NCI-H526 treated with DMSO at 0.1 percent for 48 hours (cell line): ENCODE measurements around the gene AATK.

Source experiments
- DNase-seq: peaks from one replicate; lab custom pipeline; 2025; lab: John Stamatoyannopoulos, UW

The AATK gene

DNA sequence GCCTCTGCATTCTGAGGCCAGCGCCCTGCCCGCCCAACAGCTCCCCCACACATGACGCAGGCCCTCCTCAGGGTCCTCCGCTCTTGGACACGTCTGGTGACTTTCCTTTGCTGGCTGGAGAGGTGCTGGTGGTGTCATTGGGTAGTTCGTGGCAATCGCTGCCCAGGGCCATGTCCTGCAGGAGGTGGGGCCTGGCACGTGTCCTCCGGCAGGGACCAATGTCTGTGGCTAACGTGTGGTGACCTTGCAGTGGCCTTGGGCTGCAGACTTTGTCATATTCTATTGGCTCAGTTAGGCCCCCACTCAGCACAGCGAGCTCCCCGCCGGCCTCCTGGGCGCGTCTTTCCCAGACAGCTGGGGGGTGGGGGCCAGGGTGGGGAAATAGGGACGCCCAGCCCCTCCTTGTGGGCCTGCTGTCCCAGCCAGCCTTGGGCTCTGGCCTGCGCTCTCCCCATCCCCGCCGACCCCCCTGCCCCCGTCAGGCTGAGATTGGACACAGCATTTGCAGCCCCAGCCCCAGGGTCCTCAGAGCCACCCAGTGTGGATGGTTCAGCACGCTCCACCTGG is 52.8 kb downstream of the AATK start:
- DNase-seq = no peak

DNA sequence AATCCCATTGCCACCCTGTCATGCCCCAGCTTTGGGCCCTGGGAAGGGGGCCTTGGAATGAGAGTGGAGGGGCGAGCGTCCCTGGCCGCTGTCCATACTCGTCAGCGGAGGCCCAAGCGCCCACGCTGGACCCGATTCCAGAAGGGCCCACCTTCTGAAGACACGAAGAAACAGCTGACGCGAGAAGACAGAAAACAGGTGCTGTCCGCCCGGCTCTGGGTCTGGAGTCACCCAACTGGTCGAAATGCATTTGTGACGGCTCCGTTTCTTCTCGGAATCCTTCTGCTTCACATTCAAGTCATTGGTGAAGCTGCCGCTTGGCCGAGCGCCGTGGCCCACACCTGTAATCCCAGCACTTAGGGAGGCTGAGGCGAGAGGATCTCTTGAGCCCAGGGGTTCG is 53.6 kb downstream of the AATK start:
- no peak for DNase-seq

DNA sequence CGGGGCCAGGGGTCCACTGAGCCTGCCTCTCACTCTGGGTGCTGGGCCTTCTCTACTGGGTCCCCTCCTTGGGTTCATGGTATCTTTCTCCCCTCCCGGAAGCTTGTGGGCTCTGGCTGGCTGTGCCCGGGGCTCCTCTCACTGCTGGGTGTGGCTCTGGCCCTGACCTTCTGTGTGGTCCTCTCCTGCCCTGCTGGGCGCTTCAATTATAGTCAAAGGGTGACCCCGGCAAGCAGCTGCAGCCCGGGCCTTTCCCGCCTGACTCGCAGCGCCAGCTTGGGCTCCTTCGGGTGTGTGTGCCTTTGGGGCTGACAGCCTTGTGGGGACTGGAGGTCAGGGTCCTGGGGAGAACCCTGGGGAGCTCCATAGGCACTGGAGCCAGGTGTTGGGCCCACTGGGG is 55.0 kb downstream of the AATK start:
- no peak for DNase-seq

DNA sequence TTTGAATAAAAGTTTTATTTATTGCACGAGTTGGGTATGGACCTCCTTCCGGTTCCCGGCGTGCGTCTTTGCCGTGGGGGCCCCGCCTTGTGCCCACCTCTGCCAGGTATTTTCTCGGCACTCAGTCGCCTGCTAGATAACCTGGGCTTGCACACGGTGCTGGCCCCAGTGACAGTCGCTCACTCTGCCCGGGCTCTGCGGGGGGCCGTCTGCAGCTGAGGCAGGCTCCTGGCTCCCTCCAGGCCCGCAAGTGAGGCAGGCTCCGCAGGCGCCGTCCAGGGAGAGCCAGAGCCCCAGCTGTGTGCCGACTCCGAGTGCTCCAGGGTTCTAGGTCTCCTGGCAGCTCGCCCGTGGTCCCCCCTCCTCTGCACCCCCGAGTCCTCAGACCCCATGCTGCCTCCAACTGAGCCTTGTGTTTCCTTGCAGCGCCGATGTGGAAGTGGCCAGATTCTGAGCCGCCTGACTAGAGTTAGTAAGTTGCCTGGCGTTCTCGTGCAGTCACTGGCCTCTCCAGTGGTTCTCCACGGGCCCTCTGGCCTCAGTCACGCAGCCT is 55.5 kb downstream of the AATK start:
- DNase-seq = no peak

DNA sequence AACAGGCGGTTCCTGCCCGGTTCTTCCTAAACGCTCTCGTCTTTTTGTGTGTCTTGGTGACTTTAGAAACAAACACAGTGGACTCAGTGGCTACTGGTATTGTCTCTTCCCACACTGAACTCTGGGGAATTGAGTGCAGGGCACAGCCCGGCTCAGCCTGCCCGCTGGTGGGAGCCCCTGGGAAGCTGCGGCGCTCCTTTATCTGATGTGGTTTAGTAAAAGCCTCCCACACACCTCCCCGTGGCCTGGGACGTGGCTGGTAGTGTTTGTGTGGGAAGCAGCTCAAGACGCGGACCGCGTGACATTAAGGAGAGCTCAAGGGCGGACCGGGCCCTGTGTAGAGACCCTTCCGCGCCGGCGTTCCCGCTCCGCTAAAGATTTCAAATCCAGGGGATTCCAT is 56.1 kb downstream of the AATK start:
- DNase-seq = no peak

DNA sequence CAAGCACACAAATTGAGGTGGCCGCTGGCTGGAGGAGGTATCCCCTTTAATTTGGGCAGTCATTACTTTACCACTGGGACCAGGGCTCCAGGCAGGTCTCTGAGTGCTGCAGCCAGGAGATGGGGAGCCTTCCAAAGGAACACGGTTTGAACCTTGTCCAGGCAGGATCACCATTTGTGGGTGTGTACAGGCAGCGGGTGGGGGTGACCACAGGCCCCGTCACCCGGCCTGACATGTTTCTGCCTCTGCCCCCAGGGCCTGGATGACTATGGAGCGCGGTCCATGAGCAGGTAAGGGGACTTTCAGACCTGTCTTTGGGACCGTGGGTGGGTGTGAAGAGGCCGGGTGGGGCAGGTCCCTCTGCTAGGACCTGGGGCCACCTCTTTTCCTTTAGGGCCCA is 57.8 kb downstream of the AATK start:
- no peak for DNase-seq

DNA sequence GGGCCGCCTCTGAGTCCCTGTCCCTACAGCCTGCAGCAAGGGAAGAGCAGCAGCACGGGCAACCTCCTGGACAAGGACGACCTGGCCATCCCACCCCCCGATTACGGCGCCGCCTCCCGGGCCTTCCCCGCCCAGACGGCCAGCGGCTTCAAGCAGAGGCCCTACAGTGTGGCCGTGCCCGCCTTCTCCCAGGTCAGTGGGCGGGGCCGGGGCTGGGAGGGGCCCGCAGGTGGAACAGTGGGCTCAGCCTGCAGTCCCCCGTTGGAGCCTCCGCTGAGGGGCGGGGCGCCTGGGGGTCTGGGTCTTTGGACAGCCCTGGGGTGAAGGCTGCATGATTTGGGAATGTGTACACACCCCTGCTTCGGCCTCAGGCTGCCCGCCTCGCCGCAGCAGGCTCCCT is 59.3 kb downstream of the AATK start:
- DNase-seq = no peak

DNA sequence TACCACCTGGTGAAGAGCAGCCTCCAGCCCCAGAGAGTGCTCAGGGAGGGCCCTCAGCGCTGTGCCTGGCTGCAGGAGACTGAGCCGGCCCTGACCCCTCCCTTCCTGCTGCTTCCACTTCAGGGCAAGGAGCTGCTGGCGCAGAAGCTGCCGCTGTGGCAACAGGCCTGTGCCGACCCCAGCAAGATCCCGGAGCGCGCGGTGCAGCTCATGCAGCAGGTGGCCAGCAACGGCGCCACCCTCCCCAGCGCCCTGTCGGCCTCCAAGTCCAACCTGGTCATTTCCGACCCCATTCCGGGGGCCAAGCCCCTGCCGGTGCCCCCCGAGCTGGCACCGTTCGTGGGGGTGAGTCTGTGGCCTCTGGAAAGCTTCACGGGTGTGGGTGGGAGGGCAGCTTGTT is 62.6 kb downstream of the AATK start:
- no peak for DNase-seq

DNA sequence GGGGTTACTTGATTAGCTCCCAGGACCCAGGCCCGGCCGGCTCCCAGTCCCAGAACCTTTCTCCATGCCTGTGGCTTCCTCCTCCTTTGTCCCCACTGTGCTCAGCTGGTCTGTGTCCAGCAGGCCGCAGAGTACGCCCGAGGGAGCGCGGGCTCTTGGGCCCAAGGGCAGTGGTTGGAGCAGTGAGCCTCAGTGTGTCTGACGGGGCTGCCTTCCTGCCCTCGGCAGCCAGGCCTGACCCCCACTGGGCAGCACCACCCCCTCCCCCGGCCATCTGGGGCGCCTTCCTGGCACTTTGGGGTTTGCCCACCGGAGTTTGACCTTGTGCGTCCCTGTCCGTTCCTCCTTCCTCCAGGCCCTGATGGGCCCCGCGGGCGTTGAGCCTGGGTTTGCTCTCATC is 63.2 kb downstream of the AATK start:
- no peak for DNase-seq

DNA sequence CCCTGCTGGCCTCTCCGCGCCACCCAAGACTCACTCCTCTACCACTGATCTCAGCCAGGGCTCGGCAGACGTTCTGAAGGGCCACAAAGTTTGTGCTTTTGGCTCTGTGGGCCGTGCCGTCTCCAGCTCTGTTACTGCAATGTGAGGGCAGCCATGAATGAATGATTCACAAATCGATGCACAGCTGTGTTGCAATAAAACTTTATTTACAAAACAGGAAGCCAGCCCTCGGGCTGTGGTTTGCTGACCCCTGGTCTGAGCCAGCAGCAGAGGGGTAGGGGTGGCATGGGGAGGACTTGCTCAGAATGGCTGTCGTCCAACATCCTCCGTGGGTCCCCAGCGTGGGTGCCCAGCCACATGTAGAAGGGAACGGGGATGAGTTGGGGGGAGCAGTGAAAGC is 63.7 kb downstream of the AATK start:
- no peak for DNase-seq

DNA sequence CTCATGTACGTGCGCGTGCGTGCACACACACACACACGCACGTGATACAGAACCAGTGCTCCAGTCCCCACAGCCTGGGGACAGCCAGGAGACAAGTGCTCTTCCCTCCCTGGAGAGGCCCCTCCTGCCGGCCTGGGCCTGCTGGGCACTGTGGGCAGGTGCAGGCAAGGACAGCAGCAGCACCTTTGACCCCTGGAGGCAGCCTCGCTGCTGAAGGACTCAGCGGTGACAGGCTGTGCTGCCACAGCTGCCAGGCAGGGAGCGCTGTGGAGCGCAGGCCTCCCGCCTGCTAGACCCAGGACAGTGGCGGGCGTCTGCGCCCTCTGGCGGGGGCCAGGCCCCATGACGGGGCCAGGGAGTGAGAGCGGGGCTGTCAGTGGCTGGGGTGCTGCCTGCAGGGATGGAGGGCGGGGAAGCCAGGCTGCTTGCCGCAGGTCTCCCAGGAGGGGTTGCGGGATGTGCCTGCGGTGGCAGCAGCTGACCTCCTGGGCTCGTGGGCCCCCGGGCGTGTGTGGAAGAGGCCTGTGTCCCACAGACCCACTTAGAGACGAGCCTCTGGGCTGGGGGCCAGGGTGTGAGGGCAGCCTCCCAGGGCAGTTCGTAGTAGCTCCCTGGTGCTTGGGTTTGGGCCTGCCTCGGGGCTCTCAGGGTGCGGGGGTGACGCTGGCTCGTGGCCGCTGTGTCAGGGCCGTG is 64.3 kb downstream of the AATK start:
- peak; percentile 56 for DNase-seq

DNA sequence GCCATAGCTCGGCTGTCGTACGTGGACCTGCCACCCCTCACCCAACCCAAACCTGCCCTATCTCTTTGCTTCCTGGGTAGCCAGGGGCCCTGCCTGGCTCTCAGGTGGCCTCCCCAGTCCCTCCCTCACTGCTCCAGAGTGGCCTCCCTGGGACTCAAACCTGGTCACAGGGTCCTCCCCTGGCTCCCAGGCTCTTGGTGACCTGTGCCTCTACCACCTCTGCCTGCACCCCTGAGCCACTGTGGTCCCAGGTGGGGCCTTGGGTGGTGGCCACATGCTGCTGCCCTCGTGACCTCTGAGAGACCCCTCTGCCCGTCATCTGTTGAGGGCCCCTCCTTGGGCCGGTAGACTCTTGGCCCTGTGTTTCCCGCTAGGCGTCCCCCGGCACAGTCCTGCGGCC is 65.4 kb downstream of the AATK start:
- DNase-seq = no peak

DNA sequence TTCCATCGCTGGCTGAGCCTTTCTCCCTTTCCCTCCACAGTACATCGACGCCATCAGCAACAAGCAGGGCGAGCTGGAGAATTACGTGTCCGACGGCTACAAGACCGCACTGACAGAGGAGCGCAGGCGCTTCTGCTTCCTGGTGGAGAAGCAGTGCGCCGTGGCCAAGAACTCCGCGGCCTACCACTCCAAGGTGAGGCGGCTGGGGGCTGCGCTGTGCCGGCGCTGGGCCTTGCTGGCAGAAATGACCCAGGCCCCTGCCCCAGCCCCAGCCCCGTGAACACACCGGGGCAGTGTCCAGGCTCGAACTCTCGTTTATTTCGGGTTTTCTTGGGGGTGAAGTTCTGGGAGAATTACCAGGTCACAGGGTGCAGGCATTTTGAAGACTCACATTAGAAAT is 66.1 kb downstream of the AATK start:
- DNase-seq = no peak

DNA sequence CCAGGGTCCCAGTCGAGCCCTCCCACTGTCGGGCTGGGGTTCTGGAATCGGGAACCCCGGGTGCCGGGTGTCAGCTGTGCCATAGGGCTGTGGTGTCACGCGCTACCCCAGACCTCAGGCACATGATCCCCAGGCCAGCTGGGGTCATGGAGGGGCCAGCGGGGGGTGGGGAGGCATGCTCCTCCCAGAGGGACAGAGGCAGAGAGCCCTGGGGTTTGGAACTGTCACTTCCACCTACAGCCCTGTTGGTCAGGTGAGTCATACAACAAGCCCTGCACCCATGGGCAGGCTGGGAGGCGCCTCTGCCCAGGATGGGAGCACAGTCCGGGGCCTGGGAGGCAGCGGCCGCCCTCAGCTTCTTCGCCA is 68.1 kb downstream of the AATK start:
- no peak for DNase-seq

DNA sequence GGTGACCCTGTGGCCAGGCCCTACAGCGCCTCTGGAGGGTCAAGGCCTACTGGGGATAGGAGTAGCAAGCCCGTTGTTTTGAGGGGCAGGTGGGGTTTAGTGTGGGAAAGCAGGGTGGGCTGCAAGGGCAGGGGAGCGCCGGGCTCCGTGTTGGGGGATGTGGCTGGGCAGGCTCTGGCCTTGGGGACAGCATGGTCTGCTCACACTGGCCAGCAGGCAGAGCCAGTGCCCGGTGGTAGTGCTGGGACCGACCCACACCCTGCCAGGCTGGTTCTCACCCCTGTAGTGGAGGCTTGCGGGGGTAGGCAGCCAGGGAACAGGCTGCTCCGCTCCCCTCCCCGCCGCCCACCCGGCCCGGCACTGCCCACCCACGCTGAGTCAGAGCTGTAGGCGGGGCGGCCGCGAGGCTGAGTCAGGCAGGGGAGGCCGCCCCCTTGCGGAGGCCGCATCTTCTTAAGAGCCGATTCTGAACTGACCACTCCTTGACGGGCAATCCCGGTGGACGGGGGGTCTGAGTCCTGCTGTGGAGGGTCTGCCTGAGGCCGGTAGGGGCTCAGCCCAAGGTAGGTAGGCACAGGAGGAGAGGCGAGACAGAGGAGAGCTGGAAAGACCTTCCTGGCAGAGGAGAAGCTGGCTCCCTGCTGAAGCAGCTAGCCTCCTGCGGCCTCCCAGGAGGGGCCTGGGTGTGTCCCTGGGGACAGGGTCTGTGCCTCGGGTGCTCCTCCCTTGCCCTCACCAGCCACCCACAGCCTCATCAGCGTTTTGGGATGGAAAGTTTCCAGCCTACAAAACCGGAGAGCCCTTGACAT is 68.7 kb downstream of the AATK start:
- no peak for DNase-seq

DNA sequence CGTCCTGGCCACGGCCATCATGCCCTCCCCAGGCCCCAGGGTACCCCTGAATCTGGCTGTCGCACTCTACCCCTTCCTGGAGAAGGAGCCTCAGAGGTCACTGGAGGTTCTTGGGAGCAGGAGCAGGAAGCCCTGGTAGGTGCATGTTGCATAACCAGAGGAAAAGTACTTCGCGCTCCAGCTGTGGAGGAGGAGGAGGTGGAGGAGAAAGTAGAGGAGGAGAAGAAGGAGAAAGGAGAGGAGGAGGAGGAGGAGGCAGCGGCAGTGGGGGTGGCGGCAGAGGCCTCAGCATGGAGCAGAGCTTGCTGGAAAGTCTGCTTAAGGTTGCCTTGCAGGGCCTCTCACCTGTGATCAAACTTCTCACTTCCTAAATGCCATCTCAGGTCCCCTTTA is 69.3 kb downstream of the AATK start:
- DNase-seq = no peak

DNA sequence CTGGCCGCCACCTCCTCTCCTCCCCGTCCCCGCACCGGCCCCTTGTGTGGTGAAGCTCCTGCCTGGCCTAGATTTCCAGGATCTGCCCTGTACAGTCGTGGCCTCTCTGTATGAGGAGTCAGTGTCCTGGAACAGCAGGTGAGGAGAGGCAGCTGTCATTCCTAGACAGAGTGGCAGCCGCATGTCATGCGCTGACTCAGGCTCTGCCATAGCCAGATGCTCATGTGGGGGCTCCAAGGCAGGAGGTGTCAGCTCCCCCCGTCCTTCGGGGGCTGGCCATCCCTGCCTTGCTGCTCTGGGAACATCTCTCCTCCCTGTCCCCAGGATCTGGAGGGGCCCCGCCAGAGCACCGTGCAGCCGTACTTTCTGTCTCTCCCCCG is 70.6 kb downstream of the AATK start:
- no peak for DNase-seq

DNA sequence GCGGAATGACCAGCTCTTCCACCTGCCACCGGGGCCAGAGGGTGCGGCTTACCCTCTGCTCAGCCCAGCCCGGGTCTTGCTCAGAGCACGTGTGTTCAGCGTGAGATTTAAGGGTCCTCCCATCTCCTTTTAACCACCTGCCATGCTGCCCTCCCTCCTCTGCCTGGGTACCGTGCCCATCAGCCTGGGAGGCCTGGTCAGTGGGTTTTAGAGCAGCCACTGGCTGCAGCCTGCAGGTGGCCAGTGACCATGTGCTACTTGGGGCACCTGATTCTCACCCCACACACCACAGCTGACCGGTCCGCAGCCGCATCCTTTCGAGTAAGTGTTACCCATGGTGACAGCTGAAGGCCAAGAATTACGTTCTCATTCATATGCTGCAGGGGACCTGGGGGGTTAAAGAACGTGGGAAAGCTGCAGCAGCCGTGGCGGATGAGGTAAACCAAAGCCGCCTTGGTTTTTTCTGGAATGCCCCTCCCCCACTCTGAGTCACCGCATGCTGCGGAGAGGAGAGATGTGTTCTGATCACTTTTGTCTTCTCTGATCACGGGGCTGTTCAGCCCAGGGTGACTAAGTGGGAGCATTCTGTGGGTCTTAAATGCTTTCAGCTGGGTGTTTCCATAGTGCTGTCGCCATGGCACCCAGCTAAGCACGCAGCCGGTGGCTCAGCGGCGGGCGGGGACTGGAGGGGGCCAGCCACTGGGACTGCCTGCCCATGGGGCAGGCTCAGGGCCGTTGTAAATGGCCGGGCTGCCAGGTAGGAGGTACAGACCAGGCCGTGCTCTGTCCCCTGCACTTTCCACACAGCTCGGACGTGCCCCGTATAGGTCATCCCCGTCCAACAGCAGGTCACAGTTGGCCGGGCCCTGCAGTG is 71.3 kb downstream of the AATK start:
- peak; percentile 21 for DNase-seq

DNA sequence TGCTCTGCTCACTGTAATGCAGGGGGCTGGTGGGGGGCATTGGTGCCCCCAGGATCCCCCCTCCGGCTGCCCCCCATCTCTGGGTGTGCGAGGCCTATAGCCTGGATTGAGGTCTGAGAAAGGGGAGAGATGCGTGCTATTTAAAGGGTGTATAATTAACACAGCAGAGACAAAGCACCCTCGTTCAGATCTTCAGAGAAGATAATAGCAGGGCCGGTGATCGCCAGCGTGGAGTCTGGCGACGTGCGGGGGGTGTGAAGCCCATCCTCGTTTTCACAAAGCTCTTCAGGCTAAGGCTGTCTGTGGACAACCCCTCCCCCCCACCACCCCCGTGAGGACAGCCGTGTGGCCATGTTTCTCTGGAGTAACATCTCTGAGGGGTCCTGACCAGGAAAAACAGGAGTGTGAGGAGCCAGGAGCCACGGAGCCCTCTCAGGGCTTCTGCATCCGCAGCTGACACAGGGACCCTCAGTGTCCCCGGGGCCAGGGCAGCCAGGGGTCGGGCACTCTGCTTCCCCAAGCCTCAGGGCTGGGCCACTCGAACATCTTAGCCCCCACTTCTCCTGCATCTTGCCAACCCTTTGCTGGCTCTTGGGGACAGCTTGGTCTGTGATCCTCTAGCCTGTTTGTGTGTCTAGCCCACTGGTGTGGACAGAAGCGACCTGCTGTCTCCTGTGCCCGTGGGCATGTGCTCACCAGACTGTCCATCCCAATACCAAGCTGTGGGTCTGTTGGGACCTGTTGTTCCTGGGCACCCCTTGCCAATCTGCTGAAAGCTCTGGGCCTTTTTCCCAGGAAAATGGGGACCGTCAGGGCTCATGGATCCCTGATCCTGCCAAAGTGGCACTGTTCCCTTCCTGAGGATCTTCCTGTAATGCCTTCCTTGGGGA is 72.2 kb downstream of the AATK start:
- no peak for DNase-seq

DNA sequence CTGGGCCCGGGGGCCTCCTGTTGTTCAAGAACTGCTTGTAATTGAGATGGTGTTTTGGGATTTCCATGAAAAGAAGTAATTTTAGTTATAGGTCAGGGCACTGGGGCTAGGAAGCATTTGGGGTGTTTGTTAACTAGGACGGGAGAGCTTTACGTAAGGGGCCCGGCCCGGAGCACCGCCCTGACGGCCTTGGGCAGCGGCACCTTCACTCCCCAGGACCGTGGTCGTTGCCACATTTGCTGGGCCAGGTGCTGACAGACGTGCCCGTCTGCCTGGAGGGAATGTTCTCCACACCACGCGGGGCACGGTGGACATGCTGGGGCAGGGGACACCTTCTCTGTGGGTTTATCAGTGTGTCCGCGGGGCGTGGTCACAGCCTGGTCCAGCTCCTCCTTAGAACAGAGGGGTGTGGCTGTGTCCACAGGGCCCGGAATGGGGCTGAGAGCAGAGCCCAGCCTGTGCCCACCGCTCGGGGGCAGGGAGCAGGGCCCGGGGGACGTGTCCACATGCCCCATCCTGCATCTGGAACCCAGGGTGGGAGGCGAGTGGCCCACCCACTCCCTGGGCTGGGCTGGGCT is 73.4 kb downstream of the AATK start:
- no peak for DNase-seq
